Measurements from ENCODE around the gene SLC9A3.

Gene SLC9A3

GRCh38 chr5:455806-456205, 68.4 kb downstream of the SLC9A3 start:
- DNase-seq: no peak

GRCh38 chr5:454936-455335, 69.3 kb downstream of the SLC9A3 start:
- no peak for DNase-seq

GRCh38 chr5:453725-454481, 70.3 kb downstream of the SLC9A3 start:
- DNase-seq: no peak

- no peak for DNase-seq
Measured at GRCh38 chr5:452978-453710, 71.1 kb downstream of the SLC9A3 start.

GRCh38 chr5:451587-452458, 72.4 kb downstream of the SLC9A3 start:
- DNase-seq: no peak

GRCh38 chr5:449151-449550, 75.1 kb downstream of the SLC9A3 start:
- no peak for DNase-seq

GRCh38 chr5:448766-449090, 75.5 kb downstream of the SLC9A3 start:
- no peak for DNase-seq

GRCh38 chr5:448061-448765, 76.0 kb downstream of the SLC9A3 start:
- DNase-seq: no peak

- DNase-seq: no peak
Measured at GRCh38 chr5:447501-447900, 76.7 kb downstream of the SLC9A3 start.

GRCh38 chr5:446883-447263, 77.4 kb downstream of the SLC9A3 start:
- DNase-seq: no peak

GRCh38 chr5:446066-446882, 78.0 kb downstream of the SLC9A3 start:
- no peak for DNase-seq

- no peak for DNase-seq
Measured at GRCh38 chr5:445591-445990, 78.7 kb downstream of the SLC9A3 start.

GRCh38 chr5:444226-444625, 80.0 kb downstream of the SLC9A3 start:
- DNase-seq: no peak

GRCh38 chr5:443239-444151, 80.8 kb downstream of the SLC9A3 start:
- DNase-seq: no peak

GRCh38 chr5:442335-443238, 81.7 kb downstream of the SLC9A3 start, which contains the start of gene EXOC3:
TSS of gene EXOC3 (plus strand) at chr5:443176. CDS start at chr5:446206, 3,030 bp downstream.
- DNase-seq: peak; percentile 12

- DNase-seq: no peak
Measured at GRCh38 chr5:441996-442334, 82.3 kb downstream of the SLC9A3 start.

GRCh38 chr5:440401-441201, 83.6 kb downstream of the SLC9A3 start:
- DNase-seq: no peak

- DNase-seq: no peak
Measured at GRCh38 chr5:439636-440035, 84.6 kb downstream of the SLC9A3 start.

- no peak for DNase-seq
Measured at GRCh38 chr5:439181-439580, 85.1 kb downstream of the SLC9A3 start.
